ENCODE measurements around the gene SIRT1.
"Not testable (repeated sequence)": the region's sequence is repeated elsewhere in the genome, so short reads cannot be mapped to it uniquely, and the experiment has no call there.

Gene SIRT1

GRCh38 chr10:67884313-67884841 lies at the start of gene SIRT1:
SIRT1 (plus strand) TSS chr10:67884656; CDS start chr10:67884722, 66 bp downstream.
- DNase-seq: peak; percentile 92 to 94

GRCh38 chr10:67835541-67836394 lies 48.7 kb upstream of the SIRT1 start:
- DNase-seq: not testable (repeated sequence)

- DNase-seq: no peak
Measured at GRCh38 chr10:67836488-67836887, 48.0 kb upstream of the SIRT1 start.

- DNase-seq: no peak
Measured at GRCh38 chr10:67836972-67837371, 47.5 kb upstream of the SIRT1 start.

GRCh38 chr10:67837541-67838314 lies 46.7 kb upstream of the SIRT1 start, which contains the start of gene DNAJC12:
DNAJC12 (minus strand) TSS chr10:67838188; CDS start chr10:67838011, 177 bp downstream.
- no peak for DNase-seq

- not testable (repeated sequence) for DNase-seq
Measured at GRCh38 chr10:67839511-67839910, 44.9 kb upstream of the SIRT1 start.

GRCh38 chr10:67839951-67840350 lies 44.5 kb upstream of the SIRT1 start:
- DNase-seq: no peak

- DNase-seq: no peak
Measured at GRCh38 chr10:67841737-67842136, 42.7 kb upstream of the SIRT1 start.

- DNase-seq: no peak
Measured at GRCh38 chr10:67843284-67843683, 41.2 kb upstream of the SIRT1 start.

GRCh38 chr10:67849331-67850011 lies 35.0 kb upstream of the SIRT1 start:
- peak; percentile 90 to 92 for DNase-seq

- no peak for DNase-seq
Measured at GRCh38 chr10:67851186-67851585, 33.3 kb upstream of the SIRT1 start.

- DNase-seq: no peak
Measured at GRCh38 chr10:67852761-67853160, 31.7 kb upstream of the SIRT1 start.

GRCh38 chr10:67853512-67853911 lies 30.9 kb upstream of the SIRT1 start:
- DNase-seq: no peak

- DNase-seq: no peak
Measured at GRCh38 chr10:67858971-67859370, 25.5 kb upstream of the SIRT1 start.

- DNase-seq: no peak
Measured at GRCh38 chr10:67861750-67862432, 22.6 kb upstream of the SIRT1 start.

- no peak for DNase-seq
Measured at GRCh38 chr10:67863094-67863493, 21.4 kb upstream of the SIRT1 start.

- no peak for DNase-seq
Measured at GRCh38 chr10:67864607-67865371, 19.7 kb upstream of the SIRT1 start.

GRCh38 chr10:67868132-67868531 lies 16.3 kb upstream of the SIRT1 start:
- no peak for DNase-seq

GRCh38 chr10:67869996-67870395 lies 14.5 kb upstream of the SIRT1 start:
- no peak for DNase-seq

GRCh38 chr10:67875340-67876238 lies 8.9 kb upstream of the SIRT1 start:
- no peak for DNase-seq
